Brain microvascular endothelial cell (primary cell): ENCODE results near the gene FGG.

Experiments used
- DNase-seq: peaks from one replicate; pipeline ENCODE4 v3.0.0-alpha.2; 2020
- H3K27ac ChIP-seq: fragments of 250-450 bp; sonication (Bioruptor Pico); 2 replicates; pipeline ENCODE4 v1.5.1; 2020; ENCODE audit warnings: mild to moderate bottlenecking, moderate library complexity
- H3K27me3 ChIP-seq: fragments of 250-450 bp; sonication (Bioruptor Pico); replicated peaks from 2 replicates; pipeline ENCODE4 v1.5.1; 2020; ENCODE audit warnings: mild to moderate bottlenecking
- H3K36me3 ChIP-seq: fragments of 250-450 bp; sonication (Bioruptor Pico); replicated peaks from 2 replicates; pipeline ENCODE4 v1.5.1; 2020; ENCODE audit warnings: mild to moderate bottlenecking
- H3K4me3 ChIP-seq: 2 replicates; pipeline ENCODE4 v1.5.1; 2011; ENCODE audit warnings: low read depth, mild to moderate bottlenecking, control low read depth, low read length, moderate library complexity
- in situ Hi-C: cut with HindIII; loops from 2 replicates; pipeline ENCODE4 v1.10.0; 2017; ENCODE audit warnings: low sequenced_read_pairs, low pct_ligation_motif_present
- TF ChIP-seq, protein P1 (sequence below): IDR thresholded peaks from 2 replicates; pipeline ENCODE4 v1.5.1; 2011; ENCODE audit warnings: low read depth, mild to moderate bottlenecking, moderate library complexity, low read length, control low read depth, inconsistent platforms; ENCODE audit errors: missing control alignments

The FGG gene

DNA sequence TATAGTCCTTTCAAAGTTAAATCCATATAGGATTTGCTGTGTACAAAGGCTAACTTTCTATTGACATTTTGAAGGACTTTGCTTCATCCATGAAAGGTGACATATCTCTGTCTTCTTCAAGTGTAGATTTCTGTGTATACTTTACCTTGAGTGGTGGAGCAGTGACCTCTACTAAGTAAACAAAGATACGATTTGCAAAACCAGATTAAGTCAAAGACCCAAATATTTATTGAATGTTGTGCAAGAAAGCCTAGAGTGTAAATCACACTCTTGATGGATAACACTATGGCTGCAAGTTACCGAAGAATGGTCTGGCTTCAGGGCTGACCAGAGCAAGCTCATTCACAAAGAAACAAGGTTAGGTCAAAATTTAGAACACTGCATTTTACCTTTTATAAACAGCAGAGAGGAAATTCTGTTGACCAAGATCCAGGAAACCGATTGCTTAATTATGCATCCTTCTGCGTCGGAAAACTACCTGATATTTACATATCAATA is 5.4 kb upstream of the FGG start:
- no peak for DNase-seq
- H3K4me3 ChIP-seq: no peak overlapping the region
- H3K27ac ChIP-seq: no peak overlapping the region
- H3K27me3 ChIP-seq: no peaks in the 10 kb centered on the region
- H3K36me3 ChIP-seq: no peaks in the 10 kb centered on the region
- TF ChIP-seq, protein P1, sequence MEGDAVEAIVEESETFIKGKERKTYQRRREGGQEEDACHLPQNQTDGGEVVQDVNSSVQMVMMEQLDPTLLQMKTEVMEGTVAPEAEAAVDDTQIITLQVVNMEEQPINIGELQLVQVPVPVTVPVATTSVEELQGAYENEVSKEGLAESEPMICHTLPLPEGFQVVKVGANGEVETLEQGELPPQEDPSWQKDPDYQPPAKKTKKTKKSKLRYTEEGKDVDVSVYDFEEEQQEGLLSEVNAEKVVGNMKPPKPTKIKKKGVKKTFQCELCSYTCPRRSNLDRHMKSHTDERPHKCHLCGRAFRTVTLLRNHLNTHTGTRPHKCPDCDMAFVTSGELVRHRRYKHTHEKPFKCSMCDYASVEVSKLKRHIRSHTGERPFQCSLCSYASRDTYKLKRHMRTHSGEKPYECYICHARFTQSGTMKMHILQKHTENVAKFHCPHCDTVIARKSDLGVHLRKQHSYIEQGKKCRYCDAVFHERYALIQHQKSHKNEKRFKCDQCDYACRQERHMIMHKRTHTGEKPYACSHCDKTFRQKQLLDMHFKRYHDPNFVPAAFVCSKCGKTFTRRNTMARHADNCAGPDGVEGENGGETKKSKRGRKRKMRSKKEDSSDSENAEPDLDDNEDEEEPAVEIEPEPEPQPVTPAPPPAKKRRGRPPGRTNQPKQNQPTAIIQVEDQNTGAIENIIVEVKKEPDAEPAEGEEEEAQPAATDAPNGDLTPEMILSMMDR: no peak
- in situ Hi-C loops: no loop called here

DNA sequence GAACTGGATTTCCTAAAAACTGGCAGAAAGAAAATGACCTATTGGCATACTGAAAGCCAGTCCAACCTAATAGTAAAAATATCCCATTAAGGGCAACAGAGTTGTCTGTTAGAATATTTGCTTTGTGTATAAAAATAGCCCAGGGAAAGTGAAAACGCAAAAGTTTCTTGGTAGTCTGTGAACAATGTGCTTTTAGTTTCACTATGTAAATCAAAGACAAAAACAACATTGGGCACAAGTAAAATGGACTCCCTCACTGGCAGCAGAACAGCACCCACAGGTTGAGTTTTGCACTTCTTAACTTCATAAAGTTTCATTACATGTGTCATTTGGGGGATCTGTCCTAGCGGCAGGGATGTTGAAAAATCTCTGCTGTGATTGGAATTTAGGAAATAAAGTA is 4.3 kb upstream of the FGG start:
- H3K27me3 ChIP-seq: no peaks in the 10 kb centered on the region
- H3K27ac ChIP-seq: no peak overlapping the region
- no peak for DNase-seq
- TF ChIP-seq, protein P1: no peak
- H3K36me3 ChIP-seq: no peaks in the 10 kb centered on the region
- in situ Hi-C loops: no loop called here
- no peak overlapping the region for H3K4me3 ChIP-seq

DNA sequence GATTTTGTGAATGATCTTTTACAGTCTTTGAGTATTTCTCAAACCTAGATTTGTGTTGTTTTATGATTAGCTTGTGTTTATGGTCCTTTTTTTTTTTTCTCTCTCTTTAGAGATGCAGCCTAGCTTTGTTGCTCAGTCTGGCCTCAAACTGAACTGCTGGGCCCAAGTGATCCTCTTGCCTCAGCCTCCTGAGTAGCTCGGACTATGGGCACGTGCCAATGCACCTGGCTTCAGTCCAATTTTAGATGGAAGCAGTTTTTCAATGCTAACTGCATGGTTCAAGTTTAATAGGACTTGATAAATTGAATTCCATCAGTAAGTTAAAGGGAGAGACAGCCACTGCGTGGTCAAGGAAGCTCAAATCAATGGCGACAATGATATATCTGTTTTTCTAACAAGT is 3.8 kb upstream of the FGG start:
- in situ Hi-C loops: no loop called here
- TF ChIP-seq, protein P1: no peak
- DNase-seq: no peak

DNA sequence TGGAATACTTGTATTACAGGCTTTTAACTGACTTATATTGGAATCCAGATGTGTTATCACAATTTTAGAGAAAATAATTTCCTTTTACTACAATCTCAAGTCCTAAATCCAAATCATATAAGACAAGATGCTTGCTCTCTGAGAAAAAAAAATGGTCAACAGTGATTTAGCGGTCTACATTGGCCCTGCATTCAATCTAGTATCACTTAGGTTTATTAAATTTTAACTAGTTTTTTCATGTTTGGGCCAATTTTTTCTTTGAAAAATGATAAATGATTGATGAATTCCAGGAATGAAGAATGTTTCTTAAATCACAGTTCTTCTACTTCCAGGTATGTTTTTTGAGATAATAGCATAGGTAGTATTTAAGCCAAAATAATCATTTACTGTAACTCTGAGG is 2.8 kb upstream of the FGG start:
- Histone ChIP-seq H3K4me3 (no peak overlapping the region), H3K36me3 (no peaks in the 10 kb centered on the region), H3K27ac (no peak overlapping the region), H3K27me3 (no peaks in the 10 kb centered on the region)
- DNase-seq: no peak
- TF ChIP-seq, protein P1: no peak
- in situ Hi-C loops: no loop called here

More for the DNA sequence above, 3.8 kb upstream of the FGG start:
- H3K4me3 ChIP-seq: no peak overlapping the region
- no peaks in the 10 kb centered on the region for H3K27me3 ChIP-seq
- no peaks in the 10 kb centered on the region for H3K36me3 ChIP-seq
- H3K27ac ChIP-seq: no peak overlapping the region

DNA sequence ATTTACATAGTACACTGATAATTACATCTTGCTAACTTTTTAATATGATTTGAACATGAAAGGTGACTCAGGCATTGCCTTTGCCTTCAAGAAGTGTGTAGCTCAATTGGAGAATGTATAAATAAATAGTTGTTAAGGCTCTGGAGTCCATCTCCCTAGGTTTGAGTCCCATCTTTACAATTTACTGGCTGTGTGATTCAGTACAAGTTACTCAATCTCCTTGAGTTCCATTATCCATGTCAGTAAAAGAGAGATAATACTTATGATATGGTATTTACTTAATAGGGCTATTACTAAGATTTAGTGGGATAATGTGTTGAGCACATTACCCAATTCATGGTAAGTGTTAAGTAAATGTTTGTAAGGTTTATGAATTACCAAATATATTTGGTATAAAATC is 1.9 kb upstream of the FGG start:
- TF ChIP-seq, protein P1: no peak
- in situ Hi-C loops: no loop called here
- DNase-seq: no peak
- Histone ChIP-seq H3K4me3 (no peak overlapping the region), H3K27ac (no peak overlapping the region), H3K36me3 (no peaks in the 10 kb centered on the region), H3K27me3 (no peaks in the 10 kb centered on the region)

DNA sequence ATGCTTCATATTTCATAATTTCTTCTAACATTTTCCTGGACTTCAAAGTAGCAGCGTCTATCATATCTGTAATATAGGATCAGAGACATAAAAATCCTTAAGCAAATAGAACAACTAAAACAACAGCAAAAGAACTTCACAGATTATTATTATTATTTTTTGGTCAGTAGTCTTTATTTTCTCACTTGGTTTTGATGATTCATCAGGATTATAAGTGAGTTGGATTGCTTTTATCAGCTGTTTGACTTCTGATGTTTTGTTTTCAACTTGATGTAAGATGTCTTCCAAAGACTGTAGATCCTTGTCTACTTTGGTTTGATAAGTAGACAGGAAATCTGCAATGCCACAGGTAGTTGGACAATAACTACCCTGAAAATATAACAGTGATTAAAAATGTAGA is 623 bp downstream of the FGG start:
- Histone ChIP-seq H3K4me3 (no peak overlapping the region), H3K27me3 (no peaks in the 10 kb centered on the region), H3K27ac (no peak overlapping the region), H3K36me3 (no peaks in the 10 kb centered on the region)
- in situ Hi-C loops: no loop called here
- no peak for DNase-seq
- TF ChIP-seq, protein P1: no peak
